GM04503 (cell line): ENCODE results near the gene ASTN2.

Source experiments
- DNase-seq: peaks from one replicate; pipeline ENCODE4 v3.0.0-alpha.2; 2012; ENCODE audit warnings: low read depth

Gene ASTN2

GRCh38 chr9:117114768-117115167 is 300.1 kb downstream of the ASTN2 start:
- no peak for DNase-seq

DNA sequence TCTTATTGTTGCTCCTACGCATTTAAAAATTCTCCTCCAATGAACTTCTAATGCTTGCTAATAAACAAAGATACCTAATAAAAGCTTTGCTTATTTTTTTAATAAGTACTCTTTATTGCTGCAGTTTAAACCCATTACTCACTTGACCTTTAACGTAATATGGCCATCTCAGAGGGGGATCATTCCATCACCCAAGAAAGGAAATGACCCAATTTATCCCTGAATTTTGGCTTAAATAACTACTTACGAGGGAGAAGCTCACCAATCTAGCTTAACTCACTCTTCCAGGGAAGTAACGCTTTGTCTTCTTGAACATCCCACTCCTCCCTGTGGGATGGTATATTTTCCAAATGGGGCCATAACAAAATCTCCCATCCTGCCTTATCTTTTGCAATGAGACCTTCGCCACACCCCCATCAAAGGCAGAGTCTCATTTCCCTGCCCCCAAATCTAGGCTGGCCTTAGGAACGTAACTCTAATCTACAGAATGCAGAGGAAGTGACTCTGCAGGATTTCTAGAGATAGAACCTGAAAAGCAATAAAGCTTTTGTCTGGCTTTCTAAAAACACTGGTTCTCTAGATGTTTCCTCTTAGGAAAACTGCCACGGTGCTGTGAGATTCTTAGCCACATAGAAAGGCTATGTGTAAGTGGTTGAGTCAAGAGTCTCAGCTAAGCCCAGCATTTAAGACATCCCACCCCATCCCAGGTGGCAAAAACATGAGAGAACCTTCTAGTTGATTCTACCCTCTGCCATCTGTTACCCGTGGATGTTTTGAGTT is 310.0 kb downstream of the ASTN2 start:
- no peak for DNase-seq

GRCh38 chr9:117104206-117104605 is 310.7 kb downstream of the ASTN2 start:
- no peak for DNase-seq

DNA sequence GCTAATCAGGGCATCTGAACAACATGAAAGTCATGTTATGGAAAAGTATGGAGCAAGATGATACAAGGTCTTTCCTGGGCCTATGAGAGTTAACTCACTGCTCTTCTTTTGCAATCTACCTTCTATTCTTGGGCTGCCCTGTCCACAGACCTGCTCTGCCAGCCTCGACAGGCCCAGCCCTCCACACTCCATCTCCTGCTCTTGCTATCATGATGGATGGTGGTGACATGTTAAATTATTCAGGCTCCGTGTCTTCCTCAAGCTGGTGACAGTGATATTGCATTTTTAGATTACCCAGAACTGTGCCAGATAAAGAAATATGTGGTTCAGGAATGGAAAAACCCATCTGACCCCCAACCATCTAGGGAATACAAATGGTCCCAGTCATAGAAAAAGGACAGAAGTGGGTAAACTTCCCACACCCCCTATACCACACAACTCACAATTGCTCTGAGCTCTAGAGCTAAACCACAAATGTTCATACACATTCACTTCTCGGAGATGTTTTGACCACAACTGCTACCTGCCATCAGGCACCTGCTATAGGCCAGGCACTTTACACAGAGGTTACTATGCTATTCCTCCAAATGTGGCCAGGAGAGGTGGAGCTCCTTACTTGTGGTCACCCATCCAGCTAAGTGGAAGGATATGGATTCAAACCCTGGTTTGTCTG is 311.3 kb downstream of the ASTN2 start:
- no peak for DNase-seq

- no peak for DNase-seq
These were observed 313.8 kb downstream of the ASTN2 start for GRCh38 chr9:117101008-117101407.

- no peak for DNase-seq
These were observed 316.5 kb downstream of the ASTN2 start for GRCh38 chr9:117098331-117098730.

DNA sequence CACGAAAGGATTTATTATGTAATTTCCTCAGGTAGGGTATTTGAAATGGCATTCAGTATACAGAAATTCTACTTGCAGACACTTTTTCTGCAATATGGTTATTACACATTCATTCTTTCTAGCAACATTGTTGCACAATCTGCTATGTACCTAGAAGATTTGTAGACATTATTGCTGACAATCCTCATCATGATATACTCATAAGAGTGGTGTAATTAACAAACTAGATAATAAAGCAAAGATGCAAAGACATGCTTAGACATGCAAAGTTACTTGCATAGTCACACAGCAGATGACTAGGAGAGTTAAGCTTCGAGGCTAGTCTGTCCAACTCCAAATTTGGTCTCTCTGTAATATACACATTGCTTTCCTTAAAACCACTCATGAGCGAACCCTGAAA is 317.1 kb downstream of the ASTN2 start:
- no peak for DNase-seq

- DNase-seq, result no peak
These were observed 318.7 kb downstream of the ASTN2 start for GRCh38 chr9:117096138-117096537.

DNA sequence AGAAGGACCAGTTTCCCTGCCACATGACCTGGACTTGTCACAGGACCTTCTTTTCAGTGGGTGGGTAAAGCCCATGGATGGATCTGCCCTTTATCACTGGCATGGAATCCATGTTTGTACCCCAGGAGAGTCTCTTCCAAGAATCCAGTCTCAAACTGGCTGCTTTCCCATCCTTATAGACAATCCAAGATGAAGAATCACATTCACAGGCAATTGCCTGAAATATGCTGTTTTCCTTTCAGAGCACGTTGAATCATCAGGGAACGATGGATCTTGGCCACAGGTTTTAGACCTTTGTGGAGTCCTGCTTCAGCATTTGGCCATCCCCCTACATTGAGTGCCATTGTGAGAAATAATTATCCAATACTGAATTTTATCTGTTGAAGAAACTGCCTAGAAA is 319.8 kb downstream of the ASTN2 start:
- DNase-seq, result no peak

- DNase-seq, result no peak
These were observed 320.7 kb downstream of the ASTN2 start for GRCh38 chr9:117093891-117094844.

DNA sequence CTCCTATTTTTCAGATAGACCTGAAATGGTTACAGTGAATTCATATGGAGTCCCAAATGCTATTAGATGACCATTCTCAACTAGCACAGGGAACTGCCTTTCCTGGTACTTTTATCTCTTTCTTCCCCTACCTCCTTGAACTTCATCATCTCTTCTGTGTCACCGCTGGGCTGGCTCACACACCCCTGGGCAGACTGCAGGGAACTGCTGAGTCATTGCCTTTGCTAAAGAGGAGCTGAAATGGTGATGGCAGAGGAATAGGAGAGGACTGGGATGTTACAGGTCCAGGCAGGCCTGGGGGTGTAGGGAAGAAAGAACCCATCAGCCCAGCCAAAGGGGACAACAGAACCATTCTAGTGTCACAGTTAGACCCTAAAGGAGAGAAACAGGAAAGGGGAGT is 322.3 kb downstream of the ASTN2 start:
- DNase-seq, result no peak

GRCh38 chr9:117091529-117091928 is 323.3 kb downstream of the ASTN2 start:
- DNase-seq, result no peak

DNA sequence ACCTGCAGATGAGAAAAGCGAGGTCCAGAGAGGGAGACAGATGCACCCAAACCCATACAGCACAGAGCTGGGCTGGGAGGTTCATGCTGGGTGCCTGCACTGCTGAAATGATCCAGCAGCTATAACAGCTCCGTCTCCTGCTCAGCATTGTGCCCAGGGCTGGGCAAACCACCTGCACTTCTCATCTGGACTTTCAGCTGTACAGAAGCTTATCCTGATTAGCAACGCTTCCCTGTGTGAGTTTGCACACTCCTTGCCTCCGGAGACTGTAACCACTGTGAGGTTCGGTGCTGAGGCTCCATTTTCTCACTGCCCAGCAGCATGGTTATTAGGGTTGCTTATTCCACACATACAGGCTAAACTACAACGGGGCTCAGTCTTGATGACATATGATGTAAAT is 326.1 kb downstream of the ASTN2 start:
- DNase-seq, result no peak

GRCh38 chr9:117088140-117088539 is 326.7 kb downstream of the ASTN2 start:
- no peak for DNase-seq

DNA sequence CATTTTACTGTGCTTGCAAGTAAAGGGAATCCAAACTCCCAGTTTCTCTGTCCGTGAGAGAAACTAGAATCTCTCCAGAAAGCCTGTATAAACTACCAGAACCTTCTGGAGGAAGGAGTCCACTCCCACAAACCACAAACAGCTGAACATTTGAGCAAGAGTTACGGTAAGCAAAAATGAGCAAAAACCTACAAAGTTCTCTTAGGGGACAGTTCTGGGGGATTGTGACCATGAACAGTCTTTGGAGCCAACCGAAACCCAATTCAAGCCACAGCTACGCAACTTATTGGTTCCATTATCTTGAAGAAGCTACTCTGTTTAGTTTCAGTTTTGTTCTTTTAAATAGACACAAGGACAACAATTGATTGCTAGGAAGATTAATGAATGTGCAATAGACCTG is 330.6 kb downstream of the ASTN2 start:
- no peak for DNase-seq

DNA sequence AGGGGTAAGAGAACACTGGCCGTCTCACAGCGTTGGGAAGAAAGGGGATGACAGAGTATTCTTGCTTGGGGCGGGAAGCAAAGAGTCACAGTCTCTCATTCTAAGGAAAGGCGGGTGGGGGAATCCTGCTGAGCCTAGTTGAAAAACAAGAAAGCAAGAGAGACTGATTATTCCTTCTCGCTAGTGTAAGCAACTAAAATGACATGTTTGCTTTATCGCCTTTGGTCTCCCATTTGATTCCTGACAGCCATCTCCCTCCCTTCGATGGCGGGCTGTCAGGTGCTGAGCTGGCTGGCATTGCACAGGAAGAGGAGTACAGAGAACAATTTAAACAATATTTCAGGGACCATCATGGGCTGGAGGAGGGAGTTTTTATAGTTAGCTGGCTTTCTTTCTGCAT is 331.3 kb downstream of the ASTN2 start:
- DNase-seq, result no peak

DNA sequence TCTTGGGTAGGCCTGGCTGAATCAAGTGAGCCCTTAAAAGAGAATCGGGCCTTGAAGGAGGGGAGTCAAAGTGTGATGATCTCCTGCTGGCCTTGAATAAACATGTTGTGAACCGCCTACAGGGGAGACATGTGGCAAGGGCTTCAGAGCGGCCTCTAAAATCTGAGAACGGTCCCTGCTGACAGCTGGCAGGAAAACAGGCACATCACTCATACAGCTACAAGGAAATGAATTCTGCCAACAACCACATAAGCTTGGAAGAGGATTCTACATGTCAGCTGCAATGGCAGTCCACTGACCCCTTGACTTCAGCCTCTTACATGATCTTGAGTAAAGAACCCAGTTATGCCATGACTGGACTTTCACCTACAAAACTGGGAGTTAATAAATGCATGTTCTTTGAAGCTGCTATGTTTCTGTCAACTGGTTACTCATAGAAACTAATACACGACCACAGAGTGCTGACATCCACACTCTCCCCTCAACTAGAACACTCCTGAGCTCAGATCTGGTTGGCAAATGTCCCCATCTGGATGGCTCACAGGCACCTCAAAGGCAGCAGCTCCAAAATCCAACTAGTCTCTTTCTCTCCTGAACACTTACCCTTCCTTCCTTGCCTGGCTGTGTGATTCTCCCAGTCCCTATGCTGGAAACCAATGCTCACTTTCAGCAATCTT is 333.1 kb downstream of the ASTN2 start:
- DNase-seq, result no peak

GRCh38 chr9:117080765-117081390 is 334.0 kb downstream of the ASTN2 start:
- DNase-seq, result no peak

GRCh38 chr9:117076571-117077290 is 338.1 kb downstream of the ASTN2 start:
- no peak for DNase-seq

GRCh38 chr9:117075636-117076035 is 339.2 kb downstream of the ASTN2 start:
- DNase-seq, result no peak
